IMR-90 (cell line): Measurements from ENCODE around the gene CLCF1. TPM values are rescaled to one million over a fixed set of nuclear protein-coding genes. Genes with fewer than 3 reads are reported as not detected.

Source experiments
- ATAC-seq: fragments of 200-7000 bp; cut with Tn5 transposase; 2 replicates; pipeline ENCODE4 v1.9.1; 2020; ENCODE audit warnings: low read depth, mild to moderate bottlenecking, moderate library complexity
- BruUV-seq: library from RNA; stranded (reverse); fragments of 400-500 nt; replicated peaks from 2 replicates; lab custom pipeline; 2021; lab: Mats Ljungman, UMichigan
- CTCF ChIA-PET: fragments of 300-600 bp; formaldehyde crosslinking; extraction: SDS; loops from one replicate; lab custom pipeline; 2021; ENCODE audit warnings: antibody characterized with exemption; lab: Yijun Ruan, JAX
- POLR2A ChIA-PET: fragments of 300-600 bp; sonication (Branson Sonifier 250); formaldehyde crosslinking; loops from one replicate; lab custom pipeline; 2022; ENCODE audit warnings: antibody characterized with exemption; ENCODE audit not compliant: unreplicated experiment; lab: Charles Lee
- DNase-seq: peaks from one replicate; pipeline ENCODE4 v3.0.0; 2013
- H2AFZ ChIP-seq: replicated peaks from 2 replicates; pipeline ENCODE3; 2013; ENCODE audit warnings: low read length, mild to moderate bottlenecking; ENCODE audit not compliant: poor library complexity
- H2AK5ac ChIP-seq: 2 replicates; pipeline ENCODE4 v1.6.1; 2013; ENCODE audit warnings: low read depth, low read length, inconsistent platforms
- H2AK9ac ChIP-seq: replicated peaks from 2 replicates; pipeline ENCODE3; 2013; ENCODE audit warnings: mild to moderate bottlenecking, low read depth, low read length, moderate library complexity; ENCODE audit not compliant: poor library complexity
- H2BK120ac ChIP-seq: 2 replicates; pipeline ENCODE4 v1.6.1; 2013; ENCODE audit warnings: low read depth, low read length, inconsistent platforms
- H2BK15ac ChIP-seq: 3 replicates; pipeline ENCODE4 v1.6.1; 2013; ENCODE audit warnings: low read depth, low read length, inconsistent platforms
- H2BK20ac ChIP-seq: 2 replicates; pipeline ENCODE4 v1.6.1; 2013; ENCODE audit warnings: low read depth, mild to moderate bottlenecking, inconsistent platforms, low read length, moderate library complexity
- H2BK5ac ChIP-seq: 2 replicates; pipeline ENCODE4 v1.6.1; 2013; ENCODE audit warnings: mild to moderate bottlenecking, low read depth, low read length, inconsistent platforms; ENCODE audit not compliant: poor library complexity, severe bottlenecking
- H3K14ac ChIP-seq: replicated peaks from 2 replicates; pipeline ENCODE4 v1.6.1; 2013; ENCODE audit warnings: low read depth, low read length, inconsistent platforms
- H3K18ac ChIP-seq: 2 replicates; pipeline ENCODE4 v1.6.1; 2013; ENCODE audit warnings: low read depth, low read length, control low read depth
- H3K23ac ChIP-seq: 2 replicates; pipeline ENCODE4 v1.6.1; 2013; ENCODE audit warnings: low read depth, low read length, inconsistent platforms
- H3K27ac ChIP-seq: 2 replicates; pipeline ENCODE4 v1.5.1; 2013; ENCODE audit warnings: mild to moderate bottlenecking, control low read depth, low read length; ENCODE audit not compliant: insufficient read depth
- H3K27me3 ChIP-seq: 2 replicates; pipeline ENCODE4 v1.6.1; 2013; ENCODE audit warnings: low read length; ENCODE audit not compliant: control insufficient read depth, insufficient read depth
- H3K36me3 ChIP-seq: 2 replicates; pipeline ENCODE4 v1.6.1; 2013; ENCODE audit warnings: low read length, mixed read lengths; ENCODE audit not compliant: control insufficient read depth, insufficient read depth
- H3K4ac ChIP-seq: 2 replicates; pipeline ENCODE4 v1.6.1; 2013; ENCODE audit warnings: low read depth, low read length, inconsistent platforms
- H3K4me1 ChIP-seq: 2 replicates; pipeline ENCODE4 v1.6.1; 2013; ENCODE audit warnings: low read length, mixed read lengths; ENCODE audit not compliant: control insufficient read depth, insufficient read depth
- H3K4me2 ChIP-seq: 2 replicates; pipeline ENCODE4 v1.6.1; 2013; ENCODE audit warnings: low read depth, mild to moderate bottlenecking, control low read depth, low read length, moderate library complexity
- H3K4me3 ChIP-seq: 2 replicates; pipeline ENCODE4 v1.5.1; 2013; ENCODE audit warnings: low read depth, mild to moderate bottlenecking, control low read depth, low read length, moderate library complexity; ENCODE audit not compliant: insufficient read depth
- H3K56ac ChIP-seq: 2 replicates; pipeline ENCODE4 v1.6.1; 2013; ENCODE audit warnings: low read length, inconsistent platforms; ENCODE audit not compliant: insufficient read depth; ENCODE audit errors: extremely low read depth
- H3K79me1 ChIP-seq, 2 experiments: 2 replicates each; pipeline ENCODE4 v1.6.1; 2013; ENCODE audit warnings: low read length in 2 of 2, inconsistent platforms in 1 of 2, low read depth in 1 of 2
- H3K9ac ChIP-seq: 2 replicates; pipeline ENCODE4 v1.6.1; 2013; ENCODE audit warnings: low read depth, low read length, control low read depth
- H3K9me1 ChIP-seq: 2 replicates; pipeline ENCODE4 v1.6.1; 2013; ENCODE audit warnings: low read length, inconsistent platforms; ENCODE audit not compliant: insufficient read depth
- H3K9me3 ChIP-seq: 2 replicates; pipeline ENCODE4 v1.6.1; 2013; ENCODE audit warnings: low read length; ENCODE audit not compliant: control insufficient read depth, insufficient read depth
- H4K20me1 ChIP-seq: 2 replicates; pipeline ENCODE4 v1.6.1; 2013; ENCODE audit warnings: low read length, inconsistent platforms; ENCODE audit not compliant: insufficient read depth
- H4K5ac ChIP-seq: 2 replicates; pipeline ENCODE4 v1.6.1; 2013; ENCODE audit warnings: mild to moderate bottlenecking, low read depth, low read length, control low read depth
- H4K8ac ChIP-seq, 2 experiments: 2 replicates each; pipeline ENCODE4 v1.6.1; 2013; ENCODE audit warnings: low read depth in 2 of 2, low read length in 2 of 2, control low read depth in 1 of 2, inconsistent platforms in 1 of 2
- H4K91ac ChIP-seq: 2 replicates; pipeline ENCODE4 v1.6.1; 2013; ENCODE audit warnings: low read depth, low read length, inconsistent platforms; ENCODE audit not compliant: insufficient read depth
- CEBPB ChIP-seq: IDR thresholded peaks from 2 replicates; pipeline ENCODE4 v1.6.1; 2012; ENCODE audit warnings: low read depth, low read length, improper control_type of control experiment
- CHD1 ChIP-seq: IDR thresholded peaks from 2 replicates; pipeline ENCODE4 v1.6.1; 2012; ENCODE audit warnings: low read depth, low read length, improper control_type of control experiment
- FOS ChIP-seq: fragments of 150-350 bp; IDR thresholded peaks from 2 replicates; pipeline ENCODE4 v1.6.1; 2016; ENCODE audit warnings: low read depth, low read length
- MAFK ChIP-seq: IDR thresholded peaks from 2 replicates; pipeline ENCODE4 v1.6.1; 2012; ENCODE audit warnings: low read depth, low read length, improper control_type of control experiment
- MAZ ChIP-seq: IDR thresholded peaks from 2 replicates; pipeline ENCODE4 v1.6.1; 2012; ENCODE audit warnings: low read depth, mild to moderate bottlenecking, low read length, improper control_type of control experiment, moderate library complexity, borderline replicate concordance
- MXI1 ChIP-seq: IDR thresholded peaks from 2 replicates; pipeline ENCODE4 v1.6.1; 2012; ENCODE audit warnings: low read depth, mild to moderate bottlenecking, low read length, moderate library complexity, borderline replicate concordance
- NFE2L2 ChIP-seq: fragments of 150-350 bp; IDR thresholded peaks from 2 replicates; pipeline ENCODE4 v1.6.1; 2016; ENCODE audit warnings: low read depth, mild to moderate bottlenecking, low read length
- POLR2A ChIP-seq: IDR thresholded peaks from 2 replicates; pipeline ENCODE4 v1.6.1; 2012; ENCODE audit warnings: mild to moderate bottlenecking, low read depth, low read length
- RAD21 ChIP-seq: IDR thresholded peaks from 2 replicates; pipeline ENCODE4 v1.6.1; 2012; ENCODE audit warnings: low read length, improper control_type of control experiment
- RCOR1 ChIP-seq: IDR thresholded peaks from 2 replicates; pipeline ENCODE4 v1.6.1; 2012; ENCODE audit warnings: mild to moderate bottlenecking, low read length, improper control_type of control experiment; ENCODE audit not compliant: insufficient replicate concordance
- RFX5 ChIP-seq: IDR thresholded peaks from 2 replicates; pipeline ENCODE4 v1.8.0; 2012; ENCODE audit warnings: low read depth, mild to moderate bottlenecking, low read length, moderate library complexity
- SMC3 ChIP-seq: fragments of 150-350 bp; IDR thresholded peaks from 2 replicates; pipeline ENCODE4 v1.6.1; 2016; ENCODE audit warnings: low read depth, mild to moderate bottlenecking, antibody characterized with exemption, low read length, moderate library complexity
- WGBS, 2 experiments: methylation state at CpG; one replicate each; pipeline versions ENCODE4 v1.1.5 to v1.1.7; 2013; ENCODE audit warnings: missing lambda C conversion rate in 2 of 2; ENCODE audit not compliant: insufficient read length in 1 of 2; ENCODE audit errors: extremely low coverage in 2 of 2; 5-methylcytosine and 5-hydroxymethylcytosine counted together
- dilution Hi-C: fragments of 300-500 bp; cut with HindIII; formaldehyde crosslinking; loops from one replicate; pipeline ENCODE4 v1.14.3; 2018; ENCODE audit warnings: low sequenced_read_pairs; ENCODE audit not compliant: unreplicated experiment
- in situ Hi-C: fragments of 300-500 bp; cut with MboI; formaldehyde crosslinking; loops from 3 replicates; pipeline ENCODE4 v1.14.3; 2019; ENCODE audit warnings: low sequenced_read_pairs, inconsistent platforms, mixed read lengths
- intact Hi-C: fragments of 100-400 bp; cut with micrococcal nuclease; formaldehyde crosslinking; loops from 2 replicates; pipeline ENCODE4 v1.10.0; 2022
- polyA plus RNA-seq, 3 experiments: library from polyadenylated mRNA; depleted of rRNA; stranded (reverse); fragments of >200 nt; gene quantifications; 2 replicates each; pipeline ENCODE4 v1.2.3, GENCODE V29; 2012; ENCODE audit warnings: low replicate concordance in 1 of 3
- total RNA-seq: library from RNA; depleted of rRNA; stranded (reverse); fragments of >200 nt; gene quantifications from 2 replicates; pipeline ENCODE4 v1.2.3, GENCODE V29; 2012
- TF ChIP-seq, protein P1 (sequence below): conservative IDR thresholded peaks from 2 replicates; pipeline ENCODE4 v1.5.1; 2012; ENCODE audit warnings: mild to moderate bottlenecking, low read depth, low read length, improper control_type of control experiment
- TF ChIP-seq, protein P2 (sequence below): fragments of 150-350 bp; IDR thresholded peaks from 2 replicates; pipeline ENCODE4 v1.6.1; 2017; ENCODE audit warnings: mild to moderate bottlenecking, antibody characterized with exemption, low read length, low read depth

CLCF1 gene
- total and polyA plus RNA-seq, 2 of the 4 experiments (the other 2 are of a cell fraction) = 5.6 to 27.8 TPM

DNA sequence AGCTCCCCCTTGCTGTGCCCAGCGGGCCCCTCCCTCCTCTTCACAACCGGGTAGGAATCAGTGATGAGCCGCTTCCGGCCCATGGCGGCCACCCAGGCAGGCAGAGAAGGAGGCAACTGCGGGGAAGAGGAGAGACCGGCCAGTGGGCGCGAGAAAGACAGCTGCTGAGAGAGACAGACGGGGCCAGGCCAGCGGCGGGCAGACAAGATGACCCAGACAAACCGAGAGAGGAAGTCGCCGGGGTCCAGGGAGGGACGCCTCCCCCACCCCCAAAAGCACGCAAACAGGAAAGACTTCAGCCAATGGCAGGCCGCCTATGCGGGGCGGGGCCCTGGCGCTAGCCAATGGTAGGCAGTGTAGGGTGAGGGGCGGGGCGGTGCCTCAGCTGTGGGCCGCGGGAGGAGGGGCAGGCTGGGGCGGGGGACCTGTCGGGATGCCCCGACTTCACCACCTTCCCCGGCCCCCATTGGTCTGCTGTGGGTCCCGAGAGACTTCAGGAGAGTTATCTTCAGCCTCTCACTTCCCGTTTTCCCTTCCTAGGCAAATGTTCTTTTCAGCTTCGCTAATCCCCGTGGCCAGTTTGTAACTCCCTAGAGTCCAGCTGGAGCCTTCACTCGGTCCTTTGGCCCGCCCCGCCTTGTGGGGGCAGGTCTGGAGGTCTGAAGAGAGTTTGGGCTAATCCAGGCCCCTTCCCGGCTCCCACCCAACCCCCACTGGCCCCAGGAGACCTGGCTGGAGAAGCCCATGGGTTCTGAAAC lies 19.9 kb downstream of the CLCF1 start, which contains the start of gene POLD4:
TSS of gene POLD4 (minus strand) at position 230 of the 758 bp plus-strand sequence. CDS start at position 83, 147 bp downstream.
- H3K4me1 ChIP-seq = peaks cover 42% of the 10 kb centered on the region
- peak within 1 kb of the TSS; percentile 95 for H3K14ac ChIP-seq
- peaks cover 23% of the 10 kb centered on the region for H3K9me1 ChIP-seq
- peak within 1 kb of the TSS; percentile 96 for H4K91ac ChIP-seq
- peak within 1 kb of the TSS; percentile 94 for H3K9ac ChIP-seq
- H3K27me3 ChIP-seq = no peaks in the 10 kb centered on the region
- no TSS peak for BruUV-seq
- peak within 1 kb of the TSS; percentile 39 for H3K18ac ChIP-seq
- H2AK9ac ChIP-seq = peak within 1 kb of the TSS; percentile 99
- H2BK120ac ChIP-seq = peak within 1 kb of the TSS; percentile 85
- in situ Hi-C loops = no loop called here
- peak within 1 kb of the TSS; percentile 89 for H2BK15ac ChIP-seq
- H3K4me2 ChIP-seq = peak within 1 kb of the TSS; percentile 88
- H2AFZ ChIP-seq = peak within 1 kb of the TSS; percentile 93
- H3K79me1 ChIP-seq = peaks cover 7 to 56% of the 10 kb centered on the region in 2 experiments; a peak in 3 of 4 replicates
- peak within 1 kb of the TSS; percentile 53 for H3K4me3 ChIP-seq
- peaks cover 3% of the 10 kb centered on the region; the same call in 1 of the 2 replicates for H3K36me3 ChIP-seq
- peak; percentile 92 for DNase-seq
- ATAC-seq = peak; percentile 83
- H3K27ac ChIP-seq = peak within 1 kb of the TSS; percentile 91
- H3K23ac ChIP-seq = peak within 1 kb of the TSS; percentile 97
- CTCF ChIA-PET = interaction anchor here (2.2 to 10.1 kb wide), 2 partner anchors 17 to 26 kb away, joined by 11 to 128 read pairs; no protein-coding TSS in a partner anchor
- WGBS, 2 experiments = 0% methylated on average over 4 of the region's 37 CpGs; no CpG with 5 or more reads in 1 of the 2 experiments
- H4K20me1 ChIP-seq = peaks cover 6% of the 10 kb centered on the region
- H3K56ac ChIP-seq = peak within 1 kb of the TSS; percentile 95
- H4K8ac ChIP-seq = peak within 1 kb of the TSS; percentile 52 to 98
- H2BK20ac ChIP-seq = peak within 1 kb of the TSS; percentile 38
- peak within 1 kb of the TSS; percentile 92 for H2BK5ac ChIP-seq
- POLR2A ChIA-PET = interaction anchor here (0.8 to 1.5 kb wide), 5 partner anchors 16 to 38 kb away, joined by 3 to 21 read pairs (median 3); partner anchors contain the start of gene RAD9A
- dilution Hi-C loops = no loop called here
- no peaks in the 10 kb centered on the region for H3K9me3 ChIP-seq
- H2AK5ac ChIP-seq = peak within 1 kb of the TSS; percentile 99
- peak within 1 kb of the TSS; percentile 97 for H3K4ac ChIP-seq
- H4K5ac ChIP-seq = peak within 1 kb of the TSS; percentile 61
- intact Hi-C loops = no loop called here
- no peak for TF ChIP-seq RAD21
- 0 out of 2 replicates have a peak, but pooled peaks have one; percentile 6 for TF ChIP-seq FOS
- no peak for TF ChIP-seq CHD1
- TF ChIP-seq MXI1 = no peak
- no peak for TF ChIP-seq RCOR1
- TF ChIP-seq, protein P1, sequence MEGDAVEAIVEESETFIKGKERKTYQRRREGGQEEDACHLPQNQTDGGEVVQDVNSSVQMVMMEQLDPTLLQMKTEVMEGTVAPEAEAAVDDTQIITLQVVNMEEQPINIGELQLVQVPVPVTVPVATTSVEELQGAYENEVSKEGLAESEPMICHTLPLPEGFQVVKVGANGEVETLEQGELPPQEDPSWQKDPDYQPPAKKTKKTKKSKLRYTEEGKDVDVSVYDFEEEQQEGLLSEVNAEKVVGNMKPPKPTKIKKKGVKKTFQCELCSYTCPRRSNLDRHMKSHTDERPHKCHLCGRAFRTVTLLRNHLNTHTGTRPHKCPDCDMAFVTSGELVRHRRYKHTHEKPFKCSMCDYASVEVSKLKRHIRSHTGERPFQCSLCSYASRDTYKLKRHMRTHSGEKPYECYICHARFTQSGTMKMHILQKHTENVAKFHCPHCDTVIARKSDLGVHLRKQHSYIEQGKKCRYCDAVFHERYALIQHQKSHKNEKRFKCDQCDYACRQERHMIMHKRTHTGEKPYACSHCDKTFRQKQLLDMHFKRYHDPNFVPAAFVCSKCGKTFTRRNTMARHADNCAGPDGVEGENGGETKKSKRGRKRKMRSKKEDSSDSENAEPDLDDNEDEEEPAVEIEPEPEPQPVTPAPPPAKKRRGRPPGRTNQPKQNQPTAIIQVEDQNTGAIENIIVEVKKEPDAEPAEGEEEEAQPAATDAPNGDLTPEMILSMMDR = no peak
- TF ChIP-seq RFX5 = no peak
- TF ChIP-seq MAZ = peak; percentile 88
- peak; percentile 91 for TF ChIP-seq POLR2A
- TF ChIP-seq MAFK = no peak
- no peak for TF ChIP-seq CEBPB
- TF ChIP-seq, protein P2, sequence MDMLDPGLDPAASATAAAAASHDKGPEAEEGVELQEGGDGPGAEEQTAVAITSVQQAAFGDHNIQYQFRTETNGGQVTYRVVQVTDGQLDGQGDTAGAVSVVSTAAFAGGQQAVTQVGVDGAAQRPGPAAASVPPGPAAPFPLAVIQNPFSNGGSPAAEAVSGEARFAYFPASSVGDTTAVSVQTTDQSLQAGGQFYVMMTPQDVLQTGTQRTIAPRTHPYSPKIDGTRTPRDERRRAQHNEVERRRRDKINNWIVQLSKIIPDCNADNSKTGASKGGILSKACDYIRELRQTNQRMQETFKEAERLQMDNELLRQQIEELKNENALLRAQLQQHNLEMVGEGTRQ = no peak
- TF ChIP-seq NFE2L2 = peak; percentile 9; the same call in 1 of the 2 replicates
- TF ChIP-seq SMC3 = peak; percentile 4; the same call in 1 of the 2 replicates
